Thoracic aorta (tissue), 2 donors: ENCODE results near the gene EEIG2. TPM values are rescaled to one million over a fixed set of nuclear protein-coding genes. Genes with fewer than 3 reads are reported as not detected.

ENCODE experiments used
- ATAC-seq: fragments of 150-250 bp; one replicate; pipeline ENCODE4 v1.8.0; 2017; ENCODE audit warnings: low read depth; ENCODE audit not compliant: insufficient number of reproducible peaks, low FRiP score
- DNase-seq: peaks from one replicate; pipeline ENCODE4 v3.0.0-alpha.2; 2020; ENCODE audit warnings: low spot score
- H3K27ac ChIP-seq, 2 donors: fragments of 200-600 bp; sonication (generic); 1 replicate in 1 of 2; 2 replicates in 1 of 2; pipeline ENCODE4 v1.5.1; 2016; ENCODE audit warnings: mild to moderate bottlenecking in 2 of 2, moderate library complexity in 2 of 2
- H3K27me3 ChIP-seq: fragments of 200-600 bp; sonication (generic); replicated peaks from 2 replicates; pipeline ENCODE4 v1.6.0; 2016; ENCODE audit warnings: mild to moderate bottlenecking; ENCODE audit not compliant: insufficient read depth
- H3K36me3 ChIP-seq: fragments of 200-600 bp; sonication (generic); one replicate; pipeline ENCODE4 v1.5.1; 2016
- H3K4me1 ChIP-seq, 2 donors: fragments of 200-600 bp; sonication (generic); 1 replicate in 1 of 2; 2 replicates in 1 of 2; pipeline versions ENCODE4 v1.5.1 to v1.6.0; 2016; ENCODE audit warnings: low read depth in 2 of 2, mild to moderate bottlenecking in 1 of 2; ENCODE audit not compliant: control insufficient read depth in 1 of 2
- H3K4me3 ChIP-seq: fragments of 200-600 bp; sonication (generic); 2 replicates; pipeline ENCODE4 v1.5.1; 2016; ENCODE audit warnings: mild to moderate bottlenecking
- H3K9me3 ChIP-seq: fragments of 200-600 bp; sonication (generic); 2 replicates; pipeline ENCODE4 v1.5.1; 2016
- total RNA-seq, 2 donors: library from RNA; depleted of rRNA; stranded (reverse); fragments of >200 nt; gene quantifications; one replicate each; pipeline versions ENCODE4 v1.1.0 to v1.2.3, GENCODE V29; 2016
- TF ChIP-seq, protein P1 (sequence below): fragments of 200-600 bp; sonication (generic); IDR thresholded peaks from one replicate; pipeline ENCODE4 v1.5.1; 2019; ENCODE audit warnings: antibody characterized with exemption

The EEIG2 gene
- total RNA-seq, 2 donors from 2014 or later: 13.5 to 15.0 TPM

GRCh38 chr1:108521990-108522393 is 37.9 kb upstream of the EEIG2 start:
- H3K4me1 ChIP-seq: no peaks in the 10 kb centered on the region
- no peaks in the 10 kb centered on the region for H3K27me3 ChIP-seq
- no peak overlapping the region for H3K27ac ChIP-seq
- H3K36me3 ChIP-seq: no peaks in the 10 kb centered on the region
- no peaks in the 10 kb centered on the region for H3K9me3 ChIP-seq
- DNase-seq (no peak), ATAC-seq (no peak)
- TF ChIP-seq, protein P1, sequence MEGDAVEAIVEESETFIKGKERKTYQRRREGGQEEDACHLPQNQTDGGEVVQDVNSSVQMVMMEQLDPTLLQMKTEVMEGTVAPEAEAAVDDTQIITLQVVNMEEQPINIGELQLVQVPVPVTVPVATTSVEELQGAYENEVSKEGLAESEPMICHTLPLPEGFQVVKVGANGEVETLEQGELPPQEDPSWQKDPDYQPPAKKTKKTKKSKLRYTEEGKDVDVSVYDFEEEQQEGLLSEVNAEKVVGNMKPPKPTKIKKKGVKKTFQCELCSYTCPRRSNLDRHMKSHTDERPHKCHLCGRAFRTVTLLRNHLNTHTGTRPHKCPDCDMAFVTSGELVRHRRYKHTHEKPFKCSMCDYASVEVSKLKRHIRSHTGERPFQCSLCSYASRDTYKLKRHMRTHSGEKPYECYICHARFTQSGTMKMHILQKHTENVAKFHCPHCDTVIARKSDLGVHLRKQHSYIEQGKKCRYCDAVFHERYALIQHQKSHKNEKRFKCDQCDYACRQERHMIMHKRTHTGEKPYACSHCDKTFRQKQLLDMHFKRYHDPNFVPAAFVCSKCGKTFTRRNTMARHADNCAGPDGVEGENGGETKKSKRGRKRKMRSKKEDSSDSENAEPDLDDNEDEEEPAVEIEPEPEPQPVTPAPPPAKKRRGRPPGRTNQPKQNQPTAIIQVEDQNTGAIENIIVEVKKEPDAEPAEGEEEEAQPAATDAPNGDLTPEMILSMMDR: no peak
- H3K4me3 ChIP-seq: no peak overlapping the region

GRCh38 chr1:108523829-108524228 is 36.1 kb upstream of the EEIG2 start:
- DNase-seq (no peak), ATAC-seq (no peak)
- H3K4me1 ChIP-seq: no peaks in the 10 kb centered on the region

DNA sequence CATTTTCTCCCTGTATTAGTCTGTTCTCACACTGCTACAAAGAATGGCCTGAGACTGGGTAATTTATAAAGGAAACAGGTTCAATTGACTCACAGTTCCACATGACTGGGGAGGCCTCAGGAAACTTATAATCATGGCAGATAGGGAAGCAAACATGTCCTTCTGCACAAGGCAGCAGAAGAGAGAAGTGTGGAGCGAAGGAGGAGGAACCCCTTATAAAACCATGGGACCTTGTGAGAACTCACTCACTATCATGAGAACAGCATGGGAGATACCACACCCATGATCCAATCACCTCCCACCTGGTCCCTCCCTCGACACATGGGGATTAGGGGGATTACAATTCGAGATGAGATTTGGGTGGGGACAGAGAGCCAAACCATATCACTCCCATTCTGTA is 35.2 kb upstream of the EEIG2 start:
- H3K36me3 ChIP-seq: no peaks in the 10 kb centered on the region
- no peak overlapping the region for H3K4me3 ChIP-seq
- no peak overlapping the region for H3K27ac ChIP-seq
- H3K27me3 ChIP-seq: no peaks in the 10 kb centered on the region
- H3K4me1 ChIP-seq: no peaks in the 10 kb centered on the region
- ATAC-seq (no peak), DNase-seq (no peak)
- TF ChIP-seq, protein P1: no peak
- no peaks in the 10 kb centered on the region for H3K9me3 ChIP-seq

More at GRCh38 chr1:108523829-108524228, 36.1 kb upstream of the EEIG2 start:
- no peaks in the 10 kb centered on the region for H3K27me3 ChIP-seq
- no peaks in the 10 kb centered on the region for H3K36me3 ChIP-seq
- TF ChIP-seq, protein P1: no peak
- H3K27ac ChIP-seq: no peak overlapping the region
- H3K4me3 ChIP-seq: no peak overlapping the region
- no peaks in the 10 kb centered on the region for H3K9me3 ChIP-seq

- ATAC-seq: no peak
- Histone ChIP-seq H3K27ac (no peak overlapping the region), H3K4me3 (no peak overlapping the region), H3K27me3 (no peaks in the 10 kb centered on the region), H3K9me3 (no peaks in the 10 kb centered on the region), H3K4me1 (peaks cover 0 to 10% of the 10 kb centered on the region in 2 donors), H3K36me3 (no peaks in the 10 kb centered on the region)
- TF ChIP-seq, protein P1: no peak
- DNase-seq: no peak
Observed at GRCh38 chr1:108527135-108527534, 32.8 kb upstream of the EEIG2 start.

- ATAC-seq: no peak
- Histone ChIP-seq H3K36me3 (no peaks in the 10 kb centered on the region), H3K9me3 (no peaks in the 10 kb centered on the region), H3K4me3 (no peak overlapping the region), H3K4me1 (peaks cover 0 to 16% of the 10 kb centered on the region in 2 donors), H3K27ac (no peak overlapping the region), H3K27me3 (no peaks in the 10 kb centered on the region)
- no peak for DNase-seq
- TF ChIP-seq, protein P1: no peak
Observed at GRCh38 chr1:108527837-108528236, 32.1 kb upstream of the EEIG2 start.
